HG03457 (cell line): ENCODE results near the gene XAGE5.
"Not testable (repeated sequence)": the region's sequence is repeated elsewhere in the genome, so short reads cannot be mapped to it uniquely, and the experiment has no call there.

Source experiments
- ATAC-seq: cut with Tn5 transposase; IDR thresholded peaks from one replicate; pipeline ENCODE4 v1.9.1; 2021; ENCODE audit warnings: moderate number of reproducible peaks; ENCODE audit not compliant: unreplicated experiment

The XAGE5 gene, protein sequence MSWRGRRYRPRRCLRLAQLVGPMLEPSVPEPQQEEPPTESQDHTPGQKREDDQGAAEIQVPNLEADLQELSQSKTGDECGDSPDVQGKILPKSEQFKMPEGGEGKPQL

DNA sequence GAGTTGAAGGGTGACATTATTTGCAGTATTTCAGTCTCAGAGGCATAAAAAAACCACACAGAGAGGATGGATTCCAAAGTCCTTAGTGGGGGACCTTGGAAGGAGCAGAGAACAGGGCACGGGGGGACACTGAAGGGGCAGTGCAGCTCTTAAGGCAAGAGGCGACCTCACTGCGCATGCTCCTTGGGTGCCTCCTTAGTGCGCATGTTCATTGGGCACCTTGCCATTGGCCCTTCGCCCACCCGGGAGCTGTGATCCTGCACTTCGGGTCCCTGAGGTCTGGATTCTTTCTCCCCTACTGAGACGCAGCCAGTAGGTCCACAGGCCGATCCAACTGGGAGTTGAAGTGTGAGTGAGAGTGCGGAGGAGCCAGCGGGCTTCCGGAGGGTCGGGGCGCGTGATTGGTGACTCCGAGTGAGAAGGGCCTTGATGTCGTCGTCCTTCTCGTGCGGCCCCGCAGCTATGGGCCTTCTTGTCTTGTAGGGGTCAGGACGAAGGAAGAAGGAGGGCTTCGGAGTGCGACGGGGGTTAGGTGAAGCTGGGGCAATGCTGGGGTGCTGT lies at the start of gene XAGE5:
XAGE5 (plus strand) TSS at position 223 of the 561 bp plus-strand sequence. CDS start 1,280 bp downstream, outside the sequence.
- ATAC-seq = no peak

DNA sequence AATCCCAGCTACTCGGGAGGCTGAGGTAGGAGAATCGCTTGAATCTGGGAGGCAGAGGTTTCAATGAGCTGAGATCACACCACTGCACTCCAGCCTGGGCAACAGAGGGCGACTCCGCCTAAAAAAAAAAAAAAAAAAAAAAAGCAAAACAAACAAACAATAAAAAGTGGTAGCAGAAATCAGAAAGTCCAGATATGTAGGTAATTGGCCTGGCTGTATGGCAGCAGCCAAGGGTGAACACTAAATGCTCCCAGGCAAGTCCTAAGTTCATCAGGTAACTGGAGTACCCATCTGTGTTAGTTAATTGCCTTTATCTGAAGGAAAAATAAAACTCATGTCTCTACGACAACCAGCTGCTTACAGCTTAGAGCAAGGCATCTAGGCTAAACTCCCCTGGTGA lies 45.1 kb upstream of the XAGE5 start:
- ATAC-seq = not testable (repeated sequence)

DNA sequence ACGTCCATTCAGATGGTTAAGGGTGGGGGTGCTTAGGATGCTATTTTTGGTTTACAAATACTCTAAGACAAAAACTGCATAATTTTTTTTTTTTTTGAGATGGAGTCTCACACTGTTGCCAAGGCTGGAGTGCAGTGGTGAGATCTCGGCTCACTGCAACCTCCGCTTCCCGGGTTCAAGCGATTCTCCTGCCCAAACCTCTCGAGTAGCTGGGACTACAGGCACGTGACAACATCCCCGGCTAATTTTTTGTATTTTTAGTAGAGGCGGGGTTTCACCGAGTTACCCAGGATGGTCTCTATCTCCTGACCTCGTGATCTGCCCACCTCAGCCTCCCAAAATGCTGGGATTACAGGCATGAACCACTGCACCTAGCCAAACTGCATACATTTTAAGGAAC lies 37.6 kb upstream of the XAGE5 start:
- not testable (repeated sequence) for ATAC-seq

DNA sequence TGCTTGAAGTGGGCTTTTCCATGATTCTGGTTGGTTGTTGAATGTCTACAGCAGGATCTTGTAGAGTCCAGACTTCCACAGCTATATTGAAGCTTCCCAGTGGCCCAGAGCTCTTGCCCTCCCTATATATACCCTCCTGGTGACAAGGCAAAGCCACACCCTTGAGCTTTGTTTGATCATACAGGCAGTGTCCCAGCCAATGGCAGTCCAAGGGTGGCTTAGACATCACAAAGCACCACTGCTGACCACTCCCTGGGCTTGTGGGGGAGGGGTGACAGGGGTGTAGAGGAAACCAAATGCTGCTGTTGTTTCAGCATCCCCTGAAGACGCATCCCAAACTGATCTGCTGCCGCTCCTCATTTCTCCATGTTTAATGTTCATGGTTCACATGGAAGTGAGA lies 13.8 kb upstream of the XAGE5 start, which contains the start of gene SPANXN5:
SPANXN5 (minus strand) TSS at position 101 of the 400 bp plus-strand sequence; CDS start at position 22, 79 bp downstream.
- ATAC-seq = not testable (repeated sequence)

DNA sequence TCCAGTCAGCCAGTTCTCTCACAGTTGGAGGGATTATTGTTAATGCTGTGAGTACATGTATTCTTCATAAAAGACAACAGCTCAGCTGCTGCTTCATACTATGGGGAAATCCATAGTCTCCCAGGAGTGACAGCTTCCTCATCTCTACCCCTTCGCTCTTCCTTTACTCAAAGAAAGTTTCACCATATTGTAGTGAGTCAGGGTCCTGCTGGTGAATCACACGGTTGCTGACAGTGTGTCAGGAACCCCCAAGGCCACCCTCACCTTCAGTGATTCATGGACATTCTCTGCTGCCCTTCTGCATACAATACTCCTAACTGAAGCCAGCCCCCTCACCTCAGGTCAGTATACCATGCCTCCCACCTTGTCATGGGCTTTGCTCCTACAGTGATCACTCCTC lies 6.2 kb upstream of the XAGE5 start:
- not testable (repeated sequence) for ATAC-seq

DNA sequence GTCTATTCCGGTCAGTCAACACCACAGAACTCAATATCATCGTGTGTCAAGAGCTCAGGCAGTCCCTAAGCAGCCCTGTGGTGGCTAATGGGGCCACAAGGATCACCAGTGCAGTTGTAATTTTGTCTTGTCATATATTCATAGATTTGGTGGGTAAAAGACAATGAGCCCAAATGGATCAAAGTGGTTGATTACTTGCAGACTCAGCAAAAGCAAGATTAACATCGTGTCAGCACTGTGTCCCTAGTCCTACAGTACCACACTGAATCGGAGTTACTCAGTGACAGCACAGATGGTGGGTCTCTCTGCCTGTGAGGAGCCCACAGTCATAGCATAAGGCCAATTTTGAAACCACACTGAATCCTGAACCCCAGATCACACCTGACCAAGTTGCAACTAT lies 8.7 kb downstream of the XAGE5 start:
- ATAC-seq = no peak

DNA sequence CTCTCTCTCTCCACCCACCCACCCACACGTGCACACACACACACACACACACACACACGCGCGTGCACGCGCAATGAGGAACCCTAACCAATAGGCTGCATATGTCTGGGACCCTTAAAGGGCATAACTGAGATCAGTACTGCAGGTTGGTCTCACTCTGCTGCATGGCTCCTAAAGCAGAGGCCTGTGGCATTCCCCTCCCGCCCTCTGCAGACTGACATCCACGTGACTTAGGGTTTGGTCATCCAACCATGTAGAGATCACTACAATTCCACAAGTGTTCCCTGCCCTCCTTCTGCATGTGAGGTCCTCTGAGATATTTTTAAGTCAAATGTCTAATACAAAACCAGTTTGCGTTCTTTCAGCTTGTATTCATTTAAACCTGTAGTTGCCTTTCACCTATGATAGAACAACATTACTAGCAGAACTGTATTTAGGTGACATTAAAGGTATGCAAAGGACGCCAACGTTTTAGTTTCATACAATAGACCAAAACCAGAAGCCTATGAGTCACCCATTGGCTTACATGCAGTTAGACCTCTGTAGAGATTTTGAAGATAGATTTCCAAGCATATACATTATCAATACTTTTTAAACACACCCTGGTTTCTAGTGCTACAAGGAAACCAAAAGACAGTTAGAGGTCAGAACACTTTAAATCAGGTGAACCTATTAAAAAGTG lies 10.1 kb downstream of the XAGE5 start:
- no peak for ATAC-seq

DNA sequence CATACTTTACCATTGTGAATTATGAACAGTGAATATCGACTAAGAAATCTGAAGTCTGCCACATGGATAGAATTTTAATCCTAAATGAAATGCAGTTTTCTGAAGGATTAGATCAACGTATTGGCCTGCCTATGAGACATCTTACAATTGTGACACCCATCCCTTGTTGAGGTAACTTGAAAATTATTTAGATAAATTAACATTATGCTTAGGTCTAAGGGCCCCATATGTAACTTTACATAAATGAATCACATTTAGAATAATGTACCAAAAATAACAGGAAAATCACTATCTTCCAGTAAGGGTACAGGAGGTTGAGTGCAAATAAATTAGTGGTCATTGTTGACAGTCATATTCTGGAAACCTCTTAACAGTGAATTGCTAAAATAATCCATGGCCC lies 13.5 kb downstream of the XAGE5 start:
- ATAC-seq = no peak

DNA sequence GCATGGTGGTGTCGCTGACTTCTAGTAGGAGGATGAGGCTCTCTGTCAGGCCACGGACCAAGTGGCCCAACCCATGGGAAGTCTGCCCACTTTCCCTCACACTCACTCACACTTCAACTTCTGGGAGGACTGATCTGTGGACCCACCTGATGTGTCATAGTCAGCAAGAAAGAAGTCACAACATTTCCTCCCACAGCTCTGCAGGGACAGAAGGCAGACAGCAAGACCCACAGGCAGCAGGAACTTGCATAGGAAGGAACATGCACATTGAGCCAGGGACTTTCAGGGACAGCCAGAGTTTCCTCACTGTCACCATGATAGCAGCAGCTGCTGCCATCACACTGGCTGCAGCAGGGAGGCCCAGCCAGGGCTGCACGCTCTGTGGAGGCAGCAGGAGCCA lies 19.5 kb downstream of the XAGE5 start:
- ATAC-seq = no peak

DNA sequence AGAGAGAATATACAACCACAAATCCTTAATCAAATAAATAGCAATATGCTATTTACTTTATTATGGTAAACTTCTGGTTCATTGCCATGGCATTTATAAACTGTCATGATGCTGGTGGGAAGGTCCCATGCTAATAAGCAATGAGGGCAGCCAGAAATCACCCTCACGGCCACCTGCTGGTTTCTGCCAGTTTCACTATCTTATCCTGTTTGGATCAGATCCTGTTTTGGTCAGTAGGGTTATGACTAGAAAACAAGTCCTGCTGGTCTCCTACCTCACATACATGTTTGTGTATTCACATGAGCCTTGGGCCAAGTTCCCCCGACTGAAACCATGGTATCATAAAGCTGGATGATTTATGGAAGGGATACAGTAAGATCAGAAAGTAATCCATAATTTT lies 28.1 kb downstream of the XAGE5 start:
- ATAC-seq = no peak

DNA sequence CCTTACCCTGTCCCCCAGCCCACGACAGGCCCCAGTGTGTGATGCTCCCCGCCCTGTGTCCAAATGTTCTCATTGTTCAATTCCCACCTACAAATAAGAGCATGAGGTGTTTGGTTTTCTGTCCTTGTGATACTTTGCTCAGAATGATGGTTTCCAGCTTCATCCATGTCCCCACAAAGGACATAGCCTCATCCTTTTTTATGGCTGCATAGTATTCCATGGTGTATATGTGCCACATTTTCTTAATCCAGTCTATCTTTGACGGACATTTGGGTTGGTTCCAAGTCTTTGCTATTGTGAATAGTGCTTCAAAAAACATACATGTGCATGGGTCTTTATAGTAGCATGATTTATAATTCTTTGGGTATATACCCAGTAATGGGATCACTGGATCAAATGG lies 32.5 kb downstream of the XAGE5 start:
- not testable (repeated sequence) for ATAC-seq

DNA sequence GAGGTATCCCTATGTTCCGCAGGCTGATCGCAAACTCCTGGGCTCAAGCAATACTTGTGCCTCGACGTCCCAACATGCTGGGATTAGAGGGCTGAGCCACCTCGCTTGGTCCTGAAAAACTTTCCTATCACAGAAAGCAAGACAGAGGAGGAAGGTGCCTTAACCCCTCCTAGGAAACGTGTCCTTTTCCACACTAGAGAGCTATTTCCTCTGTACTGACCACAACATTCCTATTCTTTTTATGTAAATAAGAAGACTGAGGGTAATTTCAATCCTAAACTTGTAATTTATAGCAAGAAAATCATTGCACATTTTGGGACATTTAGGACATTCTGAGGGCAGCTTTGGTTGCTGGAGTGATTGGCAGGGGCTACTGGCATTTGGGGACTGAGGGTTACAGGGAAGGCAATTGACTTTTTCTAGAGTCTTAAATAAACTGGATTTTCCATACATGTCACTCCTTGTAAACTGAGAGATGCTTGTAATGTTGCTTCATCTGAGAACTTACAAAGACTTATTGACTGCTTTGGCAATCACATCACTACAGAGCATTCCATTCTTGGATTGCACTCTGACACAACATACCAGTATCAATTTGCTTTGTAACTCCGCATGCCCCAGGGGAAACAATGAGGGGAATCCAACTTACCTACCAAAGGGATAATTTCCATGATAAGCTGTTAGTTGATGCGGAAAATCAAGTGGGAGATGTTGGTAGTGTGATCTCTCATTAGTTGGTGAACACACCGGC lies 41.2 kb downstream of the XAGE5 start:
- no peak for ATAC-seq

DNA sequence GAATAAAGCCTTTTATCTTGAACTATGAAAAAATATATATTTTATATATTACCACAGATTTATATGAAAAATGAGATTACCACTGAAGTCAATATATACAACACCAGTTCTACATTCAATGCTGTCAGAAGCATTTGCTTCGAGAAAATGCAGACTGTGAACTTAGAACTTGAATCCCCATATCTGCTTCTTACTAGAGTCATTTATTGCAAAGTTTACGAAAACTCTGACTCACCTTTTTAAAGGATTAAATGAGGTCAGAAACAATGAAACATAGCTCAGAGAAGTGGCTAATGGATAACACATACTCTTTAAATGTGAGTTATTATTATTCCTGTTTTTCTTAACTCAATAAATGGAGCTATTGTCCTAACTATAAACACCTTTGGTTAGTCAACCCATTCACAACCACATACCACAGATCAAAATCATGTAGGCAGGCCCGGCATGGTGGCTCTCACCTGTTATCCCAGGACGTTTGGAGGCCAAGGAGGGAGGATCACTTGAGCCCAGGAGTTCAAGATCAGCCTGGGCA lies 46.0 kb downstream of the XAGE5 start:
- not testable (repeated sequence) for ATAC-seq

DNA sequence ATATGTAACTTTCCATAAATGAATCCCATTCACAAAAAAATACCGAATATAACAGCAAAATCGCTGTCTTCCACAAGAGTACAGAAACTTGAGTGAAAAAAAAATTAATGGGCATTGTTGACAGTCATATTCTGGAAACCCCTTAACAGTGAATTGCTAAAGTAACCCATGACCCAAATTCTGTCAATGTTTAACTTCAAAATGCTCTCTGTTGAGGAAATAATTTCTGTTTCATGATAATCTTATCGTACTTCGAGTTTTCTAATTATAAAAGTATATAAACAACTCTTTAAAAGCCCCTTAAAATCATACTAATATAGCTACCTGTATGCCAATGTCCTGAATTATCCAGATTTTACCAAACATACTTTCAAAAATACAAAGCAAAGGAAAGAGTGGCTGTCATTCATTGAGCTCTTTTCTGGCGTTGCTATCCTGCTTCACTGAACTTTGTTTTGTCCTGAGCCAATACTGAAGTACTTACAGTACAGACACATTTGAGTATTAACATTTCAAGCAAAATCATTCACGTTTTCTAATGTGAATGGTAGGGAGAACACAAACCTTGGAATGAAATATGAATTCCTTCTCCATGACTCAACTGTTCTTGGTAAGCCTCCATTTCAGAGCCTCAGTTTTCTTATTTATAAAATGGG lies 54.4 kb downstream of the XAGE5 start:
- ATAC-seq = no peak
